SK-N-SH (cell line): ENCODE measurements around the gene AGMO. TPM values are rescaled to one million over a fixed set of nuclear protein-coding genes. Genes with fewer than 3 reads are reported as not detected.
A peak's percentile ranks its signal among the peaks of the same experiment; 100 is the strongest.

Experiments
- CTCF ChIA-PET: fragments of 300-600, 350-600 bp; formaldehyde crosslinking; extraction: SDS; loops from one replicate; lab custom pipeline; 2021; lab: Yijun Ruan, JAX
- POLR2A ChIA-PET: fragments of 350-600 bp; sonication (Branson Sonifier 250); formaldehyde crosslinking; extraction: SDS; loops from one replicate; lab custom pipeline; 2020; ENCODE audit warnings: antibody characterized with exemption, inconsistent platforms; lab: Yijun Ruan, JAX
- DNase-seq: peaks from one replicate; pipeline ENCODE4 v3.0.0; 2012
- H2AFZ ChIP-seq: fragments of 200-600 bp; sonication (generic); 2 replicates; pipeline ENCODE4 v1.8.1; 2016; ENCODE audit warnings: antibody characterized with exemption, mild to moderate bottlenecking, low read depth
- H3F3A ChIP-seq: fragments of 200-600 bp; sonication (generic); replicated peaks from 2 replicates; pipeline ENCODE3; 2016; ENCODE audit warnings: antibody characterized with exemption, mild to moderate bottlenecking; ENCODE audit not compliant: insufficient read depth
- H3K27ac ChIP-seq, 2 experiments: fragments of 200-500 bp in 1 of 2; fragments of 200-600 bp in 1 of 2; sonication (Bioruptor generic) in 1 of 2; sonication (generic), shearing (Covaris generic) in 1 of 2; 2 replicates each; pipeline versions ENCODE4 v1.5.1 to v1.6.1; 2014 to 2016; ENCODE audit warnings: low read depth in 2 of 2, inconsistent platforms in 1 of 2, low read length in 1 of 2, mild to moderate bottlenecking in 1 of 2, mixed read lengths in 1 of 2
- H3K27me3 ChIP-seq: fragments of 200-600 bp; sonication (generic), shearing (Covaris generic); 2 replicates; pipeline ENCODE4 v1.6.1; 2016; ENCODE audit warnings: mixed run types; ENCODE audit not compliant: insufficient read depth
- H3K36me3 ChIP-seq, 2 experiments: fragments of 200-500 bp in 1 of 2; fragments of 200-600 bp in 1 of 2; sonication (Bioruptor generic) in 1 of 2; sonication (generic) in 1 of 2; replicated peaks in 1 of 2; 2 replicates each; pipeline versions ENCODE3 to v1.5.1; 2014 to 2016; ENCODE audit warnings: low read length in 1 of 2, mild to moderate bottlenecking in 1 of 2; ENCODE audit not compliant: insufficient read depth in 2 of 2, control insufficient read depth in 1 of 2
- H3K4me1 ChIP-seq, 2 experiments: fragments of 200-500 bp in 1 of 2; fragments of 200-600 bp in 1 of 2; sonication (Bioruptor generic) in 1 of 2; sonication (generic), shearing (Covaris generic) in 1 of 2; 2 replicates each; pipeline versions ENCODE4 v1.5.1 to v1.6.1; 2014 to 2016; ENCODE audit warnings: low read depth in 1 of 2, low read length in 1 of 2, mixed run types in 1 of 2; ENCODE audit not compliant: insufficient read depth in 2 of 2, control insufficient read depth in 1 of 2
- H3K4me2 ChIP-seq: fragments of 200-600 bp; sonication (generic), shearing (Covaris generic); 2 replicates; pipeline ENCODE4 v1.6.1; 2017; ENCODE audit warnings: mixed run types
- H3K4me3 ChIP-seq, 2 experiments: fragments of 200-500 bp in 1 of 2; fragments of 200-600 bp in 1 of 2; sonication (Bioruptor generic) in 1 of 2; sonication (generic), shearing (Covaris generic) in 1 of 2; 2 replicates each; pipeline versions ENCODE4 v1.5.1 to v1.8.1; 2014 to 2016; ENCODE audit warnings: low read depth in 2 of 2, inconsistent platforms in 1 of 2, low read length in 1 of 2, mild to moderate bottlenecking in 1 of 2, mixed read lengths in 1 of 2, moderate library complexity in 1 of 2
- H3K79me2 ChIP-seq: fragments of 200-600 bp; sonication (generic); 2 replicates; pipeline ENCODE4 v1.8.1; 2017; ENCODE audit warnings: mild to moderate bottlenecking; ENCODE audit not compliant: insufficient read depth
- H3K9ac ChIP-seq: fragments of 200-600 bp; sonication (generic); 2 replicates; pipeline ENCODE4 v1.6.1; 2017; ENCODE audit warnings: mixed run types
- H3K9me2 ChIP-seq: fragments of 200-600 bp; sonication (generic); 2 replicates; pipeline ENCODE4 v1.6.1; 2017; ENCODE audit warnings: mixed run types
- H3K9me3 ChIP-seq: fragments of 200-600 bp; sonication (generic); 2 replicates; pipeline ENCODE4 v1.6.1; 2017; ENCODE audit warnings: mixed run types, mild to moderate bottlenecking, moderate library complexity
- H4K20me1 ChIP-seq: fragments of 200-600 bp; sonication (generic); 2 replicates; pipeline ENCODE4 v1.6.1; 2017; ENCODE audit warnings: mild to moderate bottlenecking, mixed run types; ENCODE audit not compliant: insufficient read depth
- EP300 ChIP-seq, 2 experiments: IDR thresholded peaks; 2 replicates each; pipeline versions ENCODE4 v1.4.0 to v1.6.1; 2012; ENCODE audit warnings: borderline replicate concordance in 1 of 2, low read depth in 1 of 2, low read length in 1 of 2
- GABPA ChIP-seq: IDR thresholded peaks from 2 replicates; pipeline ENCODE4 v1.4.0; 2012; ENCODE audit warnings: low read depth, mild to moderate bottlenecking
- GATA2 ChIP-seq: sonication (generic); formaldehyde crosslinking; IDR thresholded peaks from 2 replicates; pipeline ENCODE4 v1.5.0; 2020; ENCODE audit warnings: mild to moderate bottlenecking, missing genetic modification reagents
- MEF2A ChIP-seq: IDR thresholded peaks from 2 replicates; pipeline ENCODE4 v1.4.0; 2012; ENCODE audit warnings: low read depth, borderline replicate concordance
- MXI1 ChIP-seq: IDR thresholded peaks from 2 replicates; pipeline ENCODE4 v1.6.1; 2012; ENCODE audit warnings: mild to moderate bottlenecking, low read depth, low read length, improper control_type of control experiment
- POLR2AphosphoS5 ChIP-seq: IDR thresholded peaks from 2 replicates; pipeline ENCODE4 v1.6.1; 2012; ENCODE audit warnings: low read depth, low read length
- RAD21 ChIP-seq: IDR thresholded peaks from 2 replicates; pipeline ENCODE4 v1.6.1; 2012; ENCODE audit warnings: mild to moderate bottlenecking, low read length
- RFX5 ChIP-seq: IDR thresholded peaks from 2 replicates; pipeline ENCODE4 v1.6.1; 2012; ENCODE audit warnings: mild to moderate bottlenecking, improper control_type of control experiment, low read length
- SIN3A ChIP-seq: IDR thresholded peaks from 2 replicates; pipeline ENCODE4 v1.6.1; 2012; ENCODE audit warnings: low read depth, mild to moderate bottlenecking, low read length, moderate library complexity, borderline replicate concordance
- SMC3 ChIP-seq: IDR thresholded peaks from 2 replicates; pipeline ENCODE4 v1.6.1; 2012; ENCODE audit warnings: low read depth, low read length, improper control_type of control experiment
- TAF1 ChIP-seq: IDR thresholded peaks from 2 replicates; pipeline ENCODE4 v1.6.1; 2012; ENCODE audit warnings: low read depth, mild to moderate bottlenecking, low read length, moderate library complexity, borderline replicate concordance
- YY1 ChIP-seq: IDR thresholded peaks from 2 replicates; pipeline ENCODE4 v1.4.0; 2012; ENCODE audit warnings: low read depth, mild to moderate bottlenecking
- WGBS: methylation state at CpG from one replicate; pipeline ENCODE4 v1.1.6; 2017; ENCODE audit warnings: low lambda C conversion rate; 5-methylcytosine and 5-hydroxymethylcytosine counted together
- polyA plus RNA-seq, 3 experiments: library from polyadenylated mRNA; depleted of rRNA; stranded (reverse); fragments of >200 nt; gene quantifications; 2 replicates each; pipeline ENCODE4 v1.2.3, GENCODE V29; 2012
- TF ChIP-seq, protein P1 (sequence below): IDR thresholded peaks from 2 replicates; pipeline ENCODE4; 2012
- TF ChIP-seq, protein P2 (sequence below): fragments of 150-350 bp; IDR thresholded peaks from 2 replicates; pipeline ENCODE4 v1.6.1; 2016; ENCODE audit warnings: mild to moderate bottlenecking, low read depth, low read length
- TF ChIP-seq, protein P3 (sequence below): IDR thresholded peaks from 2 replicates; pipeline ENCODE4 v1.4.0; 2012; ENCODE audit warnings: low read depth, borderline replicate concordance

Gene AGMO
- polyA plus RNA-seq, 1 of the 3 experiments (the other 2 are of a cell fraction), result 0.05 TPM

DNA sequence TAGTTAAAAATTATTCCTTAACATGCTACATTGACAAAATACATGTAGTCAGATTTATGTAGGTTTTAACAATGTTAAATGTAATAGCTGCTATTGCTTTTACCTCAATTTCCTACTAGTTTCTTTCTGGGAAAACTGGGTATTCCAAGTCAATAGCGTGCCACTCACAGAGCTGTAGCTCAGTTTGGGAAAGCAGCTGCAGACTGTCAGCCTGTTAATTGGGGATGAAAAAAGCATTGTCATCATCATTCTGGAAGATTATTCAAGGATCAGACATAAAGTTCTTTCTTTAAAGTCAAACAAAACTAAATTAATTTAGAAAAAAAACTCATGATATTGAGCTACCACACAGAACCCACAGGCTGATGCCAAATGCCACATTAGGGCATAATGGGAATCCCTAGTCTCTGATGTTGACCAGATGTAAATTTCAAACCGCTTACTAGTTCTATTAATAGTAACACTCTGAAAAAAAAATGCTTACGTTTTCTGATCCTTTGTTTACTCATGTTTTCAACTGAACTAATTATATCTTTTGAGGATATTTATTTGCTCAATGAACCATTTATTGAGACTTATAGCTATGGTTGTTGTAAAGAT lies 19.6 kb upstream of the AGMO start:
- H3K9me2 ChIP-seq, result no peaks in the 10 kb centered on the region
- H3K9me3 ChIP-seq, result no peaks in the 10 kb centered on the region
- TF ChIP-seq, protein P1, sequence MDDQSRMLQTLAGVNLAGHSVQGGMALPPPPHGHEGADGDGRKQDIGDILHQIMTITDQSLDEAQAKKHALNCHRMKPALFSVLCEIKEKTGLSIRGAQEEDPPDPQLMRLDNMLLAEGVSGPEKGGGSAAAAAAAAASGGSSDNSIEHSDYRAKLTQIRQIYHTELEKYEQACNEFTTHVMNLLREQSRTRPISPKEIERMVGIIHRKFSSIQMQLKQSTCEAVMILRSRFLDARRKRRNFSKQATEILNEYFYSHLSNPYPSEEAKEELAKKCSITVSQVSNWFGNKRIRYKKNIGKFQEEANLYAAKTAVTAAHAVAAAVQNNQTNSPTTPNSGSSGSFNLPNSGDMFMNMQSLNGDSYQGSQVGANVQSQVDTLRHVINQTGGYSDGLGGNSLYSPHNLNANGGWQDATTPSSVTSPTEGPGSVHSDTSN, result no peak
- TF ChIP-seq MXI1, result 0 out of 2 replicates have a peak, but pooled peaks have one; percentile 13
- H2AFZ ChIP-seq, result no peak overlapping the region
- no peaks in the 10 kb centered on the region for H3K79me2 ChIP-seq
- no peaks in the 10 kb centered on the region for H3K4me1 ChIP-seq
- no peak overlapping the region for H3K27ac ChIP-seq
- no peaks in the 10 kb centered on the region for H4K20me1 ChIP-seq
- WGBS, result 21% methylated on average over 3 of the region's 3 CpGs
- DNase-seq, result no peak
- H3K4me3 ChIP-seq, result no peak overlapping the region
- no peaks in the 10 kb centered on the region for H3K36me3 ChIP-seq
- ChIA-PET CTCF (interaction anchor here (0.8 to 1.0 kb wide), 3 partner anchors 15 to 140 kb away, joined by 3 to 4 read pairs (median 3); no protein-coding TSS in a partner anchor), POLR2A (no interaction called here)
- H3K4me2 ChIP-seq, result no peak overlapping the region
- H3K9ac ChIP-seq, result no peak overlapping the region
- H3F3A ChIP-seq, result no peaks in the 10 kb centered on the region
- H3K27me3 ChIP-seq, result no peaks in the 10 kb centered on the region

DNA sequence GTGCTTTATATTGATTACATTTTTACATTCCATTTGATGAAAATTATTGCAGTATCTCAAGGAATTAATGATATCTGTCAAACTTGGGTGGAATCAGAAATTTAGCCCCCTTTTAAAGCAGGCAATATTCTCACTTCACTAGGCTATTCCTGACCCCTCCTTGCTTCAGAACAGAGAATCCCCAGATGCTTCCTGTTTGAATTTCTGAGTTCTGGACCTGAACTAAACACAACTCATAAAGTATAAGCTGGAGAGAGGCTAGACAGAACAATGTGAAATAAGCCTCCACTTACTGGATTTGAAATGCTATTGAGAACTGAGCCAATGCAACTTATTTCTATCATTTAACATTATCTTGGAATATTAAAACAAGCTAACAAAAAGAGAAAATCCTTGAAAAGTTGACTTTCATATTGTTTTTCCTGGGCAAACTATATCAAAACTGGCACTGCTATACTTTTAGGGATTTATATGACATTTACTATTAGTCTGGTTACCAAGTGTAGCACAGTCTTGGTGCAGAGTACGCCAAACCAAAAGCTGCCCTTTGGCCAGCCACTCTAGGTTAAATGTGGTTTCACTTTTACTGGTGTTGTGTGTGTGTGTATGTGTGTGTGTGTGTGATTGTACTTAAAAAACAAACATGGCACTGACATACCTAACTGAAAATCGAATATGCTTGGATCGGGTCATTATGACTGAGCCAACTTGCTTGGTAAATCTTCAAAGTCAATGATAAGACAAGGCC lies 19.0 kb upstream of the AGMO start:
- Histone ChIP-seq H3K4me3 (no peak overlapping the region), H3K4me2 (no peak overlapping the region), H3K27ac (no peak overlapping the region), H3K9me3 (no peaks in the 10 kb centered on the region), H3F3A (no peaks in the 10 kb centered on the region), H3K27me3 (no peaks in the 10 kb centered on the region), H3K4me1 (no peaks in the 10 kb centered on the region), H3K79me2 (no peaks in the 10 kb centered on the region), H3K9ac (no peak overlapping the region), H2AFZ (no peak overlapping the region), H3K9me2 (no peaks in the 10 kb centered on the region), H3K36me3 (no peaks in the 10 kb centered on the region), H4K20me1 (no peaks in the 10 kb centered on the region)
- 71% methylated on average over 3 of the region's 3 CpGs for WGBS
- ChIA-PET POLR2A (no interaction called here), CTCF (interaction anchor here (0.8 to 1.0 kb wide), 3 partner anchors 16 to 141 kb away, joined by 3 to 4 read pairs (median 3); no protein-coding TSS in a partner anchor)
- TF ChIP-seq, protein P2, sequence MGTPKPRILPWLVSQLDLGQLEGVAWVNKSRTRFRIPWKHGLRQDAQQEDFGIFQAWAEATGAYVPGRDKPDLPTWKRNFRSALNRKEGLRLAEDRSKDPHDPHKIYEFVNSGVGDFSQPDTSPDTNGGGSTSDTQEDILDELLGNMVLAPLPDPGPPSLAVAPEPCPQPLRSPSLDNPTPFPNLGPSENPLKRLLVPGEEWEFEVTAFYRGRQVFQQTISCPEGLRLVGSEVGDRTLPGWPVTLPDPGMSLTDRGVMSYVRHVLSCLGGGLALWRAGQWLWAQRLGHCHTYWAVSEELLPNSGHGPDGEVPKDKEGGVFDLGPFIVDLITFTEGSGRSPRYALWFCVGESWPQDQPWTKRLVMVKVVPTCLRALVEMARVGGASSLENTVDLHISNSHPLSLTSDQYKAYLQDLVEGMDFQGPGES, result no peak
- TF ChIP-seq GATA2 (CRISPR knock-in tag) (no peak), MXI1 (no peak), SMC3 (no peak), SIN3A (no peak), GABPA (no peak), YY1 (no peak), POLR2AphosphoS5 (no peak), MEF2A (no peak), RFX5 (no peak), RAD21 (no peak), TAF1 (no peak), EP300 (IDR thresholded peaks at IDR 0.05; ENCODE audit: borderline replicate concordance in 1 of 2, low read depth in 1 of 2, low read length in 1 of 2) (no peak)
- TF ChIP-seq, protein P3, sequence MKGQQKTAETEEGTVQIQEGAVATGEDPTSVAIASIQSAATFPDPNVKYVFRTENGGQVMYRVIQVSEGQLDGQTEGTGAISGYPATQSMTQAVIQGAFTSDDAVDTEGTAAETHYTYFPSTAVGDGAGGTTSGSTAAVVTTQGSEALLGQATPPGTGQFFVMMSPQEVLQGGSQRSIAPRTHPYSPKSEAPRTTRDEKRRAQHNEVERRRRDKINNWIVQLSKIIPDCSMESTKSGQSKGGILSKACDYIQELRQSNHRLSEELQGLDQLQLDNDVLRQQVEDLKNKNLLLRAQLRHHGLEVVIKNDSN, result no peak
- no peak for DNase-seq
